Liver (tissue), 9 donors: ENCODE measurements around the gene NCAPG2. TPM values are rescaled to one million over a fixed set of nuclear protein-coding genes. Genes with fewer than 3 reads are reported as not detected.

Experiments
- DNase-seq: peaks from one replicate; pipeline ENCODE4 v3.0.0-alpha.2; 2017; ENCODE audit warnings: low spot score
- H3K27ac ChIP-seq, 2 donors: one replicate each; pipeline ENCODE4 v1.7.0; 2013; ENCODE audit warnings: inconsistent platforms in 2 of 2, low read length in 2 of 2, control low read depth in 1 of 2, low read depth in 1 of 2, mild to moderate bottlenecking in 1 of 2
- H3K27me3 ChIP-seq, 4 donors: one replicate each; pipeline versions ENCODE4 v1.6.1 to v1.7.0; 2013; ENCODE audit warnings: low read length in 3 of 4, inconsistent platforms in 1 of 4, mild to moderate bottlenecking in 1 of 4, moderate library complexity in 1 of 4; ENCODE audit not compliant: control insufficient read depth in 4 of 4, insufficient read depth in 4 of 4
- H3K36me3 ChIP-seq, 4 donors: one replicate each; pipeline versions ENCODE4 v1.6.1 to v1.7.0; 2013; ENCODE audit warnings: low read length in 3 of 4, mild to moderate bottlenecking in 3 of 4, low read depth in 1 of 4, moderate library complexity in 1 of 4; ENCODE audit not compliant: control insufficient read depth in 4 of 4, insufficient read depth in 3 of 4
- H3K4me1 ChIP-seq, 4 donors: one replicate each; pipeline versions ENCODE4 v1.6.1 to v1.7.0; 2013; ENCODE audit warnings: low read length in 3 of 4, mild to moderate bottlenecking in 3 of 4, moderate library complexity in 1 of 4; ENCODE audit not compliant: control insufficient read depth in 4 of 4, insufficient read depth in 4 of 4
- H3K4me3 ChIP-seq, 3 donors: one replicate each; pipeline versions ENCODE4 v1.6.1 to v1.7.0; 2013; ENCODE audit warnings: low read length in 3 of 3, control low read depth in 1 of 3, low read depth in 1 of 3, mild to moderate bottlenecking in 1 of 3
- H3K9ac ChIP-seq, 2 donors: one replicate each; pipeline ENCODE4 v1.7.0; 2013; ENCODE audit warnings: low read length in 2 of 2, mild to moderate bottlenecking in 2 of 2, moderate library complexity in 2 of 2, control low read depth in 1 of 2, low read depth in 1 of 2
- H3K9me3 ChIP-seq, 4 donors: one replicate each; pipeline versions ENCODE4 v1.6.1 to v1.7.0; 2013; ENCODE audit warnings: low read length in 3 of 4; ENCODE audit not compliant: control insufficient read depth in 4 of 4
- ATF3 ChIP-seq: IDR thresholded peaks from 2 replicates; pipeline ENCODE4 v1.6.1; 2016; ENCODE audit warnings: antibody characterized with exemption
- CTCF ChIP-seq: fragments of 150-350 bp; IDR thresholded peaks from 2 replicates; pipeline ENCODE4 v1.5.1; 2017; ENCODE audit warnings: improper control_type of control experiment, low read depth, low read length; ENCODE audit not compliant: missing input control
- EGR1 ChIP-seq, 2 donors: IDR thresholded peaks; 2 replicates each; pipeline ENCODE4 v1.6.1; 2016 to 2018; ENCODE audit warnings: antibody characterized with exemption in 2 of 2, low read depth in 2 of 2
- FOXA1 ChIP-seq: IDR thresholded peaks from 2 replicates; pipeline ENCODE4 v1.6.1; 2016; ENCODE audit warnings: antibody characterized with exemption
- FOXA2 ChIP-seq: IDR thresholded peaks from 2 replicates; pipeline ENCODE4 v1.6.1; 2016; ENCODE audit warnings: antibody characterized with exemption
- GABPA ChIP-seq, 2 donors: IDR thresholded peaks in 1 of 2; conservative IDR thresholded peaks in 1 of 2; 2 replicates each; pipeline ENCODE4 v1.6.1; 2016; ENCODE audit warnings: antibody characterized with exemption in 2 of 2, mild to moderate bottlenecking in 1 of 2, moderate library complexity in 1 of 2
- HNF4A ChIP-seq, 2 donors: conservative IDR thresholded peaks; 2 replicates each; pipeline ENCODE4 v1.6.1; 2016; ENCODE audit warnings: antibody characterized with exemption in 2 of 2, mild to moderate bottlenecking in 2 of 2
- HNF4G ChIP-seq: IDR thresholded peaks from 2 replicates; pipeline ENCODE4 v1.6.1; 2016; ENCODE audit warnings: antibody characterized with exemption
- JUND ChIP-seq, 2 donors: IDR thresholded peaks; 2 replicates each; pipeline ENCODE4 v1.6.1; 2016; ENCODE audit warnings: antibody characterized with exemption in 2 of 2
- MAX ChIP-seq: IDR thresholded peaks from 2 replicates; pipeline ENCODE4 v1.6.1; 2016; ENCODE audit warnings: antibody characterized with exemption
- NR2F2 ChIP-seq: IDR thresholded peaks from 2 replicates; pipeline ENCODE4 v1.6.1; 2016; ENCODE audit warnings: antibody characterized with exemption
- RAD21 ChIP-seq, 2 donors: IDR thresholded peaks; 2 replicates each; pipeline ENCODE4 v1.6.1; 2016; ENCODE audit warnings: antibody characterized with exemption in 2 of 2, mild to moderate bottlenecking in 2 of 2
- REST ChIP-seq: IDR thresholded peaks from 2 replicates; pipeline ENCODE4 v1.6.1; 2016; ENCODE audit warnings: antibody characterized with exemption, mild to moderate bottlenecking
- RXRA ChIP-seq, 2 donors: IDR thresholded peaks; 2 replicates each; pipeline ENCODE4 v1.6.1; 2017 to 2018; ENCODE audit warnings: antibody characterized with exemption in 2 of 2, mild to moderate bottlenecking in 1 of 2
- SP1 ChIP-seq: IDR thresholded peaks from 2 replicates; pipeline ENCODE4 v1.6.1; 2018; ENCODE audit warnings: antibody characterized with exemption, mild to moderate bottlenecking
- TAF1 ChIP-seq: conservative IDR thresholded peaks from 2 replicates; pipeline ENCODE4 v1.6.1; 2016; ENCODE audit warnings: antibody characterized with exemption, mild to moderate bottlenecking
- YY1 ChIP-seq: IDR thresholded peaks from 2 replicates; pipeline ENCODE4 v1.6.1; 2016; ENCODE audit warnings: antibody characterized with exemption, mild to moderate bottlenecking
- ZBTB33 ChIP-seq: IDR thresholded peaks from 2 replicates; pipeline ENCODE4 v1.6.1; 2016; ENCODE audit warnings: antibody characterized with exemption
- WGBS: extraction: QIAGEN DNeasy Blood & Tissue Kit; methylation state at CpG from one replicate; pipeline ENCODE4 v1.1.7; 2013; 5-methylcytosine and 5-hydroxymethylcytosine counted together
- polyA plus RNA-seq, 2 donors: library from polyadenylated mRNA; stranded (reverse) in 1 of 2; unstranded in 1 of 2; fragments of 200-250 nt in 1 of 2; fragments of >200 nt in 1 of 2; fragmentation: Nextera tagmentation in 1 of 2; extraction: Ambion mirVana in 1 of 2; gene quantifications; one replicate each; pipeline versions ENCODE4 v1.2.1 to v1.2.3, GENCODE V29; 2013 to 2015
- total RNA-seq, 2 donors: library from RNA; depleted of rRNA; stranded (reverse); fragments of >200 nt; gene quantifications; one replicate each; pipeline ENCODE4 v1.2.3, GENCODE V29; 2014
- donor health status: healthy.
- donor health status: healthy.
- donor health status: healthy.
- donor health status: healthy.
- donor health status: healthy.

Gene NCAPG2
- total and polyA plus RNA-seq, 4 donors, result 0.89 to 37.4 (median 3.7) TPM

GRCh38 chr7:158723714-158724385 lies 19.2 kb upstream of the NCAPG2 start:
- H3K4me3 ChIP-seq, result no peak overlapping the region
- TF ChIP-seq EGR1 (IDR thresholded peaks at IDR 0.05; ENCODE audit: low read depth in 2 of 2) (no peak), YY1 (no peak), TAF1 (no peak), RXRA (IDR thresholded peaks at IDR 0.05) (no peak), MAX (no peak), RAD21 (IDR thresholded peaks at IDR 0.05) (no peak), REST (no peak), HNF4A (conservative IDR thresholded peaks at IDR 0.05) (no peak), FOXA2 (no peak), NR2F2 (no peak), CTCF (no peak), JUND (IDR thresholded peaks at IDR 0.05) (no peak), FOXA1 (no peak), HNF4G (no peak), GABPA (IDR thresholded peaks at IDR 0.05 in 1 of 2, conservative IDR thresholded peaks at IDR 0.05 in 1 of 2) (no peak), ATF3 (no peak), SP1 (no peak), ZBTB33 (no peak)
- H3K27ac ChIP-seq, result no peak overlapping the region
- H3K9me3 ChIP-seq, result no peaks in the 10 kb centered on the region
- no peaks in the 10 kb centered on the region for H3K4me1 ChIP-seq
- no peaks in the 10 kb centered on the region for H3K27me3 ChIP-seq
- no peak overlapping the region for H3K9ac ChIP-seq
- H3K36me3 ChIP-seq, result no peaks in the 10 kb centered on the region
- no peak for DNase-seq
- WGBS, result 91% methylated on average over 12 of the region's 12 CpGs
